Esophagus muscularis mucosa (tissue), 4 donors: ENCODE results near the gene RELL2.

Experiments used
- CTCF ChIP-seq, 3 experiments: fragments of 200-600 bp in 2 of 3; fragments of 450-650 bp in 1 of 3; sonication (generic) in 2 of 3; IDR thresholded peaks; one replicate each; pipeline ENCODE4 v1.5.1; 2017 to 2019; ENCODE audit warnings: antibody characterized with exemption in 3 of 3, mild to moderate bottlenecking in 2 of 3, moderate library complexity in 1 of 3
- EP300 ChIP-seq: sonication (generic); formaldehyde crosslinking; IDR thresholded peaks from one replicate; pipeline ENCODE4 v1.6.1; 2017; ENCODE audit warnings: antibody characterized with exemption
- POLR2AphosphoS5 ChIP-seq, 2 donors: sonication (generic); formaldehyde crosslinking; IDR thresholded peaks; one replicate each; pipeline ENCODE4 v1.6.1; 2017; ENCODE audit warnings: antibody characterized with exemption in 2 of 2

GRCh38 chr5:141681695-141682641, 45.2 kb downstream of the RELL2 start, which contains the start of gene ARAP3:
- TF ChIP-seq EP300 = no peak
- no peak for TF ChIP-seq CTCF (IDR thresholded peaks at IDR 0.05)
- peak in 1 of 2 donors; percentile 19 for TF ChIP-seq POLR2AphosphoS5 (IDR thresholded peaks at IDR 0.05)
